ENCODE data around the gene HS2ST1. TPM values are rescaled to one million over a fixed set of nuclear protein-coding genes. Genes with fewer than 3 reads are reported as not detected.
"Not testable (repeated sequence)": the region's sequence is repeated elsewhere in the genome, so short reads cannot be mapped to it uniquely, and the experiment has no call there.

The HS2ST1 gene
- total RNA-seq, 1 experiment from 2014 or later, result 45.8 TPM

- Histone ChIP-seq H3K4me3 (ENCODE audit: low read depth, low read length, poor library complexity, severe bottlenecking) (no peak overlapping the region), H3K36me3 (ENCODE audit: insufficient read depth, low read length, poor library complexity, severe bottlenecking) (no peaks in the 10 kb centered on the region), H3K27me3 (replicated peaks; ENCODE audit: insufficient read depth, low read depth, low read length, poor library complexity) (no peaks in the 10 kb centered on the region), H3K27ac (ENCODE audit: low read depth, low read length, poor library complexity, severe bottlenecking) (no peak overlapping the region), H3K9me3 (ENCODE audit: low read depth, low read length, poor library complexity, severe bottlenecking) (no peaks in the 10 kb centered on the region), H3K4me1 (ENCODE audit: insufficient read depth, low read length, poor library complexity, severe bottlenecking) (peaks cover 25% of the 10 kb centered on the region)
- intact Hi-C loops (cut with micrococcal nuclease; ENCODE audit: unreplicated experiment), result no loop called here
- TF ChIP-seq CTCF (conservative IDR thresholded peaks at IDR 0.05; ENCODE audit: low read depth, low read length) (no peak), EZH2 (IDR thresholded peaks at IDR 0.05; ENCODE audit: borderline replicate concordance, low read depth, low read length, poor library complexity, severe bottlenecking) (no peak)
- ChIA-PET CTCF (no interaction called here), POLR2A (ENCODE audit: low non-redundant PET) (no interaction called here)
- DNase-seq (ENCODE audit: low spot score), result no peak
- no TSS peak for BruUV-seq (replicated peaks)
Observed at GRCh38 chr1:86976664-86977063, 62.2 kb downstream of the HS2ST1 start.

GRCh38 chr1:86981482-86982213, 67.2 kb downstream of the HS2ST1 start:
- no peaks in the 10 kb centered on the region for H3K36me3 ChIP-seq (ENCODE audit: insufficient read depth, low read length, poor library complexity, severe bottlenecking)
- POLR2A ChIA-PET (ENCODE audit: low non-redundant PET), result no interaction called here
- H3K9me3 ChIP-seq (ENCODE audit: low read depth, low read length, poor library complexity, severe bottlenecking), result no peaks in the 10 kb centered on the region
- intact Hi-C loops (cut with micrococcal nuclease; ENCODE audit: unreplicated experiment), result no loop called here
- no peak overlapping the region for H3K27ac ChIP-seq (ENCODE audit: low read depth, low read length, poor library complexity, severe bottlenecking)
- no peak for DNase-seq (ENCODE audit: low spot score)
- TF ChIP-seq CTCF (conservative IDR thresholded peaks at IDR 0.05; ENCODE audit: low read depth, low read length), result no peak
- no peak for TF ChIP-seq EZH2 (IDR thresholded peaks at IDR 0.05; ENCODE audit: borderline replicate concordance, low read depth, low read length, poor library complexity, severe bottlenecking)
- H3K4me1 ChIP-seq (ENCODE audit: insufficient read depth, low read length, poor library complexity, severe bottlenecking), result no peaks in the 10 kb centered on the region
- no peaks in the 10 kb centered on the region for H3K27me3 ChIP-seq (replicated peaks; ENCODE audit: insufficient read depth, low read depth, low read length, poor library complexity)
- H3K4me3 ChIP-seq (ENCODE audit: low read depth, low read length, poor library complexity, severe bottlenecking), result no peak overlapping the region
- CTCF ChIA-PET, result no interaction called here
- BruUV-seq (replicated peaks), result no TSS peak

- POLR2A ChIA-PET (ENCODE audit: low non-redundant PET); H3K4me1 ChIP-seq (ENCODE audit: insufficient read depth, low read length, poor library complexity, severe bottlenecking); intact Hi-C loops (cut with micrococcal nuclease; ENCODE audit: unreplicated experiment); H3K27me3 ChIP-seq (replicated peaks; ENCODE audit: insufficient read depth, low read depth, low read length, poor library complexity); H3K36me3 ChIP-seq (ENCODE audit: insufficient read depth, low read length, poor library complexity, severe bottlenecking); H3K9me3 ChIP-seq (ENCODE audit: low read depth, low read length, poor library complexity, severe bottlenecking); BruUV-seq (replicated peaks); H3K4me3 ChIP-seq (ENCODE audit: low read depth, low read length, poor library complexity, severe bottlenecking); DNase-seq (ENCODE audit: low spot score); CTCF ChIA-PET; H3K27ac ChIP-seq (ENCODE audit: low read depth, low read length, poor library complexity, severe bottlenecking): not testable (repeated sequence)
Observed at GRCh38 chr1:86983677-86984076, 69.2 kb downstream of the HS2ST1 start.

GRCh38 chr1:86987446-86987845, 73.0 kb downstream of the HS2ST1 start:
- CTCF ChIA-PET, result no interaction called here
- BruUV-seq (replicated peaks), result no TSS peak
- TF ChIP-seq CTCF (conservative IDR thresholded peaks at IDR 0.05; ENCODE audit: low read depth, low read length), result no peak

More at GRCh38 chr1:86987446-86987845, 73.0 kb downstream of the HS2ST1 start:
- Histone ChIP-seq H3K9me3 (ENCODE audit: low read depth, low read length, poor library complexity, severe bottlenecking) (no peaks in the 10 kb centered on the region), H3K27me3 (replicated peaks; ENCODE audit: insufficient read depth, low read depth, low read length, poor library complexity) (no peaks in the 10 kb centered on the region), H3K36me3 (ENCODE audit: insufficient read depth, low read length, poor library complexity, severe bottlenecking) (no peaks in the 10 kb centered on the region), H3K4me3 (ENCODE audit: low read depth, low read length, poor library complexity, severe bottlenecking) (no peak overlapping the region), H3K4me1 (ENCODE audit: insufficient read depth, low read length, poor library complexity, severe bottlenecking) (peaks cover 5% of the 10 kb centered on the region), H3K27ac (ENCODE audit: low read depth, low read length, poor library complexity, severe bottlenecking) (no peak overlapping the region)
- POLR2A ChIA-PET (ENCODE audit: low non-redundant PET), result no interaction called here
- no peak for DNase-seq (ENCODE audit: low spot score)
- intact Hi-C loops (cut with micrococcal nuclease; ENCODE audit: unreplicated experiment), result no loop called here

All from A673 (cell line).